Activated CD8-positive, alpha-beta memory T cell treated with anti-CD3 and anti-CD28 coated beads, Interleukin-2, amount 50 U/mL, for 1 hour (primary cell): ENCODE data around the gene TAB2.

ENCODE experiments used
- DNase-seq: peaks from one replicate; pipeline ENCODE4 v3.0.0-alpha.2; 2020; ENCODE audit errors: extremely low read depth

The TAB2 gene

GRCh38 chr6:149419696-149420404 lies 102.3 kb downstream of the TAB2 start:
- DNase-seq, result no peak

GRCh38 chr6:149421132-149421531 lies 103.6 kb downstream of the TAB2 start:
- no peak for DNase-seq

DNA sequence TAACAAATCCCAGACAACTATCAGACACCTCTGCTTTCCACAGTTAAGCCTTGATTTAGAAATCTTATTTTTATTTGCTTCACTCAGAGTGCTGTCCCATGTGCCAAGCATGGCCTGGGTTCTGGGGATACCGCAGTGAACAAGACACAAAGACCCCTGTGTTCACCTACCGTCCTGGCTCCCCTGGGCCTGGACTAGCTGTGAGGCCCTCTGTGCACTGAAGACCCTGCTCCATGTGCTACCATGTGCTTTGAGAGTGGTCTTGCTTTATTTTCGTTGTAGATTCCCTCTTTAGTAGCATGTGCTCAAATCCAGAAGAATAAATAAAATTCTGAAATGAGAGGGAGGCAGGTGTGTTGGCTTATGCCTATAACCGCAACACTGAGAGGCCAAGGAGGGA lies 105.1 kb downstream of the TAB2 start:
- no peak for DNase-seq

DNA sequence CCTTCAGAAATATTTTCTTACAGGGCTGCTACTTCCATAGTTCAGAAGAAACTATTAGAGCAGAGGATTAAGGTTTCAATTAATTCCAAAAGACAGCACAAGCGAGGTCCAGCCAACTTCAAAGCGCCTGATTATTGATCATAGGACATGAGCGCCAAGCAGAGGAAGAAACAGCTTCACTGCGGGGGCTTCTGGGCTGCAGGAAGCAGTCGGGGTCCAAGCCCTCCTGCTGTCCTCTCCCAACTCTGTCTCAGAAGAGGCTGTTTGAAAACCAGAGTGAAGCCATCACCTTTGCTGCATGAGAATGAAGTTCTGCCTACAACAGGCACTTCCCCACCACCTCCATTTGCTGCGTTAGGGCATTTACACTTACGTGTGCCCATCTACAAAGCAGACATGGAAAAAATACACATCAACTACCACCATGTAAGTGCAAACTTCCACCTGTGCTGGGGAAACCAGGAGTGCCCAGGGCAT lies 106.5 kb downstream of the TAB2 start:
- DNase-seq, result no peak

DNA sequence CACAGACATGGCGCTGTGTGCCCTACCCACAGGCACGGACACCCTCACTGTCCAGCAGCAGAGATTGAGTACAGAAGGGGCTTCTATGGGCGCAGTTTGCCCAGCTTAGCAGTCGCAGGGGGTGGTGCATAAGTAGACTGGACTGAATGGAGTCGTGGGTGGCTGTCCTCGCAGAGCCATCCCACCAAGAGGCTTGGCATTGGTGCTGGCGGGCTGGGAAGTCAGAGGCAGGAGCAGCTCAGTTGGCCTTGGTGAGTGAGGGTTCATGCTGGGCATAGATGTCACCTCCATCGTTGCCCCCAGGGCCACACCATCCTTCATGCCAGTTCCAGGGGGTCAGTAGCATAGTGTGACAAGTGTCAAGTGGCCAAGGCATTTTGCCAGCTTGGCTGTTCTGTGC lies 107.7 kb downstream of the TAB2 start:
- DNase-seq, result no peak

GRCh38 chr6:149425754-149426153 lies 108.2 kb downstream of the TAB2 start:
- DNase-seq, result no peak

DNA sequence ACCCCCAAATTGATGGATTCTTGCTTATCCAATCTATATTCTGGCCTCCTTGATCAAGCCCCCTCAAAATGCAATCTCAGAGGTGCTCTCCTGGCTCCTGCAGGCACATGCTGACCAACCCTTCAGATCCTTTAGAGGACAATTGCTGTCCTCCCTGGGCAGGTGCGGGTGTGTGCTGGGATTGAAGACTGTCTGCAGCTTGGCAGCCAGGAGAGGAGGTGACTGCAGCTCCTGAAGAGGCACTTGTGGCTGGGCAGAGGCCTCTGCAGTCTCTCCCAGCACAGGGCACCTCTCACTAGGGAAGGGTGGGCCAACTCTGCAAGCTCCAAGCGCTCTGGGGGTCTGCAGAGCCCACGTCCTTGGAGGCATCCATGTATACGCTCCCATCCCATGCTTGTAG lies 111.1 kb downstream of the TAB2 start:
- DNase-seq, result no peak

DNA sequence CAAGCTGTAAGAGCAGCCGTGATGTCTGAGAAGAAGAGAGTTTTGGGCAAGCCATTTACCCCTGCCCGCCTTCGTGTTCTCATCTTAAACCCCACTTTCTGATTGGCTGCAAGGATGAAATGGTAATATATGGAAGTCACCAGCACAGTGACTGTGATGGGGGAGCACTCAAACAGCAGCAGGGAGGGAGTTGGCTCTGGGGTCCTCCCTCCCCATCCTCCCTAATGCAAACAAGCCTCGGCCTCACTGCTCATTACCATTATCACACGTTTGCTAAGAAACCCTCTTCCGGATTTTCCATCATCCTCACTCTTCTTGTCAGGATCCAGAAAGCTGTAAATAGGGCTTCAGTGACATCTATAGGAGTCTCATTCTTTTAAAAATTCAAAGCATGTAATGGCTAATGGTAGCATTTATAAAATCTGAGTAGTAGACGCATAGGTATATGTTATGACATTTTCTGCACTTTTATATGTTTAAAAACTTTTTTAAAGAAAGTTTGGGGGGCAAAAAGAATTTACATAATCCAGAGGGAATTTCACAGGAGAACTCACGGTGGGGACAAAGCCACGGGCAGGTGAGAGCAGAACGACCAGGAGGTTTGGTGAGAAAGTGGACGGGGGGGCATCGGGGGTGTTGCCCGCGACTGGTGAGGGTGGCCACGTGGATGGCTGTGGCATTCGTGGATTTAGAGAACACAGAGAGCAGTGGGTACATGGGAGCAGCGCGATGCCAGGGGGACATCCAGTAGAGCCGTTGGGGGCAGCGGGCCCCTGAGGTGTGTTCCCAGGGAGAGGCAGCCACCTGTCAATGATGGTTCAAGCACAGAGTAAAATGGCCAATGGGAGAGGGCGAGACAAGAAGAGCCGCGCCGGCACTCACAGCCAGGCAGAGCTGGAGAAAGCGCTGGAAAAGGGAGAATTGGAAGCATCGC lies 112.2 kb downstream of the TAB2 start:
- DNase-seq, result no peak

GRCh38 chr6:149431905-149432775 lies 114.6 kb downstream of the TAB2 start:
- peak; percentile 59 for DNase-seq

DNA sequence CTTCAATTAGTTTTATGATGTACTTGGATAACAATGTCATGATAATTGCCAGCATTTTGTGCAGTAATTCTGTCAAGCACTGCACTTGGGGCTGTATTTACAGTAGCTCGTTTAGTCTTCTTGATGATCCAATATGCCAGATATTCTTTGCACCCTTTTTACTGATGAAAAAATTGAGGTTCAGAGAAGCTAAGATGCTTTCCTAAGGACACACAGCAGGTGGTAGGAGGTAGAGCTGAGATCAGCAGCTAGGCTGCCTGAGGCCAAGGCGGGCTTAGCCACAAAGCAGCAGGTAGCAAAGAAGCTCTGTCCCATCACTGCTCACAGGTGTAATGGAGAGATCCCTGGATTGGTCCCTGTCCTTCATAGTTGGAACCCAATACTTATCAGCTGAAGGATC lies 115.9 kb downstream of the TAB2 start:
- no peak for DNase-seq

DNA sequence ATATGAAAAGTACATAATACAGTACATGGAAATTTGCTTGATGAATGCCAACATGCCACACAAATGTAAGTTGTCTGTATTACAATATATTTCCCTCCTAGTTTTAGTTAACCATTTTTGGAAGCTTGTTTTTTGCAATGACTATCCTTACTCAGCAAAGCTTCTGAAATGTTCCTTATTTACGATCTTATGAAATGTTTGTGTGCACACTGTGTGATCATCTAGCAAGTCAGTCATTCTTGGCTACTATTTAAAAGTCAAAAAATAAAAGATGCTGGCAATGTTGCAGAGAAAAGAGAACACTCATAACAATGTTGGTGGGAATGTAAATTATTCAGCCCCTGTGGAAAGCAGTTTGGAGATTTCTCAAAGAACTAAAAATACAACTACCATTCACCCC lies 116.4 kb downstream of the TAB2 start:
- no peak for DNase-seq

DNA sequence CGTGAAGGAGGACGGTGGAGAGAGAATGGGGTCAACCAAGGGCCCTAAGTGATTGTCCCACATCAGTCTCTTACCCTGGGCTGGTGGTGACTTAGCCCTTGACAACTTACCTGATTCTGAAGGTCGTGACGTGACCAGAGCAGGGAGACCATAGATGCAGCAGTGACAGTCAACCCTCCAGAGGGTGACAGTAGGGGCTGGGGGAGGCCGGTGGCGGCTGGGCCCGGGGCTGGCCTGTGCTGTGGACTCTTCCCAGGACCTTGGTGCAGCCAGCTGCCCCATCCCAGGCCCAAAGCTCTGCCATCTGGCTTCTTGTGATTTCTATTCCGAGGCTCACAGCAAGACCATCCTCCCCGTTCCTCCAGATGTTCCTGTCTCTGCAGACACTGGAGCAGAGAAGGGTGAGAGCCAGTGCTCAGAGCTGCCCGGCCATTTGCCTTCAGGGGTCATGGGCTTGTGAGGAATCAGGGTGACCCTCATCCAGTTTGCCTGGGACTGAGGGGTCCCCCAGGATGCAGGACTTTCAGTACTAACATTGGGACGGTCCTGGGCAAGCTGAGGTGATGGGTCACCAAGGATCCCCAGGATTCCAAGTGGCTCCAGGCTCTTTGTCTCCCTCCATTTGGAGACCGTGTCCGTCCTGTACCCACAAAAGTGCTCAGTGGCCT lies 118.5 kb downstream of the TAB2 start:
- no peak for DNase-seq

GRCh38 chr6:149436647-149437046 lies 119.1 kb downstream of the TAB2 start:
- DNase-seq, result no peak

DNA sequence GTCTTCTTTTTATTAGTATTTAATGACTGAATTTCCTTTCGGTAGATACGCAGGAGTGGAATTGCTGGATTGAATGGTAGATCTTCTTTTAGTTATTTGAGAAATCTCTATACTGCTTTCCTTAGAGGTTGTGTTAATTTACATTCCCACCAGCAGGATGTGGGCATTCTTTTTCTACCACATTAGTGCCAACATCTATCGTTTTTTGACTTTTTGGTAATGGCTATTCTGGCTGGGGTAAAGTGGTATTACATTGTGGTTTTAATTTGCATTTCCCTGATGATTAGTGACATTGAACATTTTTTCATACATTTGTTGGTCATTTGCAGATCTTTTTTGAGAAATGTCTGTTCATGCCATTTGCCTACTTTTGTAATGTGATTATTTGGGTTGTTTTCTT lies 119.7 kb downstream of the TAB2 start:
- no peak for DNase-seq

DNA sequence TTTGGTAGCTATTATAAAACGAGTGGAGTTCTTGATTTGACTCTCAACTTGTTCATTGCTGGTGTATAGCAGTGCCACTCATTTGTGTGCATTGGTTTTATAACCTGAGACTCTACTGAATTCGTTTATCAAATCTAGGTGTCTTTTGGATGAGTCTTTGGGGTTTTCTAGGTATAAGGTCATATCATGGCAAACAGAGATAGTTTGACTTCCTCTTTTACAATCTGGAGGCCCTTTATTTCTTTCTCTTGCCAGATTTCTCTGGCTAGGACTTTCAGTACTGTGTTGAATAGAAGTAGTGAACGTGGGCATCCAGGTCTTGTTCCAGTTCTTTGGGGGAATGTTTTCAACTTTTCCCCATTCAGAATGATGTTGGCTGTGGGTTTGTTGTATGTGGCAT lies 121.3 kb downstream of the TAB2 start:
- no peak for DNase-seq

DNA sequence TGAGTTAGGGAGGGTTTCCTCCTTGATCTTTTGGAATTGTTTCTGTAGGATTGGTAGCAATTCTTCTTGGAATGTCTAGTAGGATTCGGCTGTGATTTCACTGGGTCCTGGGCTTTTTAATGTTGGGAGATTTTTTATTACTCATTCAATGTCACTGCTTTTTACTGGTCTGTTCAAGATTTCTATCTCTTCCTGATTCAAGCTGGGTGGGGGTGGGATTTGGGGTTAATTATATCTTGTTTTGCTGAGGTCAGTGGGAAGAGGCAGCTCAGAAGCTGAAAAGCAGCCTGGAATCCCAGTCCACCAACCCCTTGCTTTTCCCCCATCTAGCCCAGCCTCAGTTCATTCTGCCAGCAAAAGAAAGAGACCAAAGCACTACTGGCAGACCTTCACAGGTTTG lies 122.1 kb downstream of the TAB2 start:
- no peak for DNase-seq

- no peak for DNase-seq
Observed at GRCh38 chr6:149440735-149441671, 123.5 kb downstream of the TAB2 start.

DNA sequence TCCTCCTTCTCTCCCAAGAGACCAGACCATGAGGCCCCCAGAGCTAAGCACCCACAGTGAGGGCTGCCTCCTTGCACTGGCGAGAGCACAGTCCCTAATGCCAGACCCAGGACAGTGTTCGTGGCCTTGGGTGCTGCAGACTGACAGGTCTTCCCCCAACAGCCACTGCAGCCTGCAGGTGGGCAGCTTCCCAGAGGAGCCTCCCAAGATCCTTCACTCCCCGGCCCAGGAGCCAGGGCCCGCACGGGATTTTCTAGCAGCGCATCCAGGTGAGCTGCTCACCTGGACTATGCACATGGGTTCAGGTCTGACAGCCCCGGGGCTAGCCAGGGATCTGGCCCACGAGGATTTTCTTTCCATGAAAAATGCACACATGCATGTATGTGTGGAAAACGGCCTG lies 124.2 kb downstream of the TAB2 start:
- no peak for DNase-seq

DNA sequence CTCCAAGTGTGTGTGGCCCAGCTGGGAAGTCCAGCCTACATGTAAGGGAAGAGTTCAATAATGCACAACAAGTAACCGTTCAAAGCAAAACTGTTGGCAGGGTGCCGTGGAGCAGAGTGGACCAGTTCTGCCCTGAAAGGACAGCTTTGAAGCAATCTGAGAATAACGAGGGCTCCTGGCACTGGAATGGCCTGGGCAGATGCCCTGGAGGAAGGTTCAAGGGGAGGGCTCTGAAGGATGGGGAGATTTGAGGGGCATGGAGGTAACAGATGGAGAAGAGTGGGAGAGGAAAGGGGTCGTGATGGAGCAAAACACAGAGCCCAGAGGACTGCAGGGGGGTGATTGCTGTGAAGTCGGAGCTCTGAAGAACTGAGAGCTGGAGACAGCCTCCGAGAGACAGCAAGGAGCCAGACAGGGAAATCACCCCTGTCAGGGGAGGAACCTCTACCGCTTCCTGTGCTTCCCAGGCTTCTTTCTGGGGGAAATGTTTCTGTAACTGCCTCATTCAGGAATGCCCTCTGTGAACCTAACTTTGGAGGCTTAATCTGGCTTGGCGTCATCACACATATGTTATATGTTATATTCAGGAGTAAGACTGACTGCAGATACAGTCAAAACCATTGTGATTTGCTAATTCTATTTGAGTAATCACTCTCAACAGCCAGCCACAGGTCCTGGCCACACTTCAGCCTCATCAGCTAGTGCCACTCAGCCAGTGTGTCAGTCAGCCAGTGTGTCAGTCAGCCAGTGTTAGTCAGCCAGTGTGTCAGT lies 126.1 kb downstream of the TAB2 start:
- no peak for DNase-seq
